Activated CD8-positive, alpha-beta memory T cell treated with anti-CD3 and anti-CD28 coated beads, Interleukin-2, amount 50 U/mL, for 4 hours (primary cell): ENCODE data around the gene GTF3C1.

Experiments used
- DNase-seq: peaks from one replicate; pipeline ENCODE4 v3.0.0-alpha.2; 2020

Gene GTF3C1

GRCh38 chr16:27482397-27483087, 67.2 kb downstream of the GTF3C1 start:
- DNase-seq = no peak

DNA sequence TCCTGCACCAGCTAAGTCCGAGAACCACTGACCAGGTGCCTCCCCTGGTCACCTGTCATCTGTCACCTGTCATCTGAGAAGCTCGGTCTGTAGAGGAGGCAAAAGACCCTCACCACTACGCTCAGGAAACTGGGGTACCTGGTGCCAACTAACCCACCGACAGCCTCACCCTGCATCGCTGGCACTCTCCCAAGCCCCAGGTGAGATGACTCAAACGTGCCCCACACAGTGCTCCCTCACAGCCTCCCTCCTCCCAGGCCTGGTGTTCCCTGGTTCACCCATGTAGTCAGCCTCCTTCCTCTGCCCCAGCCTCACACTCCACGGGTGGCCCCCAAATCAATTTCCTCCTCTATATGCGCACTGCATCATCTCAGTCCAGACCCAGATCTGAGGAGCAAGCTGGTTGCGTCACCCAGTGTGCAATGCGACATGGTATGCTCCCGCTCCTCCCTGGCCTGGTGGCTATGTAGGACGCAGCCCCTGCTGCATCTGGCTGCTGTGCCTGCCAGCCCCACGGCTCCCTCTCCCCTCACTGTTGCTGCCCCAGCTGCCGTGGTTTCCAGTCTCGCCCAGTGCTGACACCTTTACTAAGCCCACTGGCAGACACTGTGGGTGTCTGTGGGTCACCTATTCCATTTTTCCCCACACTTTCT, 68.3 kb downstream of the GTF3C1 start:
- DNase-seq = no peak

GRCh38 chr16:27480761-27481160, 69.0 kb downstream of the GTF3C1 start:
- DNase-seq = no peak

- DNase-seq = no peak
Observed at GRCh38 chr16:27476240-27476639, 73.5 kb downstream of the GTF3C1 start.

GRCh38 chr16:27475561-27475960, 74.2 kb downstream of the GTF3C1 start:
- DNase-seq = no peak

- no peak for DNase-seq
Observed at GRCh38 chr16:27474921-27475320, 74.8 kb downstream of the GTF3C1 start.

GRCh38 chr16:27474041-27474440, 75.7 kb downstream of the GTF3C1 start:
- DNase-seq = no peak

GRCh38 chr16:27473101-27473900, 76.4 kb downstream of the GTF3C1 start:
- no peak for DNase-seq

GRCh38 chr16:27472091-27473020, 77.4 kb downstream of the GTF3C1 start:
- DNase-seq = no peak

DNA sequence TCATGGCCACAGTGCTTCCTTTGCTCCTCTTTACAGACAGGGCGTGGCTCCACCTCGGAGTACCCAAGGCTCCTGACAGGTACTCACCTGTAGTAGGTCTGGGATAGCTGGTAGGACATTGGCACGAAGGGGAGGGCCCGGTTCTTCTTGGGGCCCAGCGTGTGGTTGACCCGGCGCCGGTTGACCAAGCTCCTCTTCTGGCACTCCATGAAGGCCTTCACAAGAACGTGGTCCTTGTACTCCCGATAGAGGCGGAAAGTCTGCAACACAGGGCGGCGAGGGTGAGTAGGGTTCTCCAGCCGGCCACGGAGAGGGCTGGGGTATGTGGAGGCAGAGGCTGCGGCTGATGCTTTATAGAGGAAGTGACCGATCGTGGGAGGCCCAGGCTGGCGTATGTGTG, 78.1 kb downstream of the GTF3C1 start:
- DNase-seq = no peak

- no peak for DNase-seq
Observed at GRCh38 chr16:27470567-27471431, 78.9 kb downstream of the GTF3C1 start.

DNA sequence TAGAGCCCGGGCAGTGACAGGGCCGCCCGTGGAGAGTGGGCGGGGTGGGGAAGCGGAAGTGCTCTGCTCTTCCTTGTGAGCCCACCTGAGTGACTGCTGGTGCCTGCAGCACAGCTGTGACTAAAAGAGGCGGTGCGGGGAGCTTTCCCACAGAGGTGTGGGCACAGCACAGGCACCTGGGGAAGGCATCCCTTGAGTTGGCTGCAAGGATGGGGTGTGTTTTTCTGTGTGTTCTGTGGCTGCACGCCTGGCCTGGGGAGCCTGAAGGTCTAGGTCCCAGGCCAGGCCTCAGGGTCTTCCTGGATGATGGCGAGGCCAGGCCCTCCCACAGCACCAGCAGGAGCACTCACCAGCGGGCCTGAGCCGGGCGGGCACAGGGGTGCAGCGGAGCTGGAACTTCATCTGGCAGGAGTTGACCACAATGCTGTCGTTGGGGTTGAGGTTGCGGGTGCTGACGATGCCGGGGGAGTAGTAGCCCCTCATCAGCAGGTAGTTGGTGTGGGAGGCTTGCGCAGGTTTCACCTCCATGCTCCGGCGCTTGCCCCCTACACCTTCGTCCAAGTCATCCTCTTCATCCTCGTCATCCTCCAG, 80.7 kb downstream of the GTF3C1 start:
- DNase-seq = no peak

- DNase-seq = peak; percentile 13
Observed at GRCh38 chr16:27465483-27465879, 84.2 kb downstream of the GTF3C1 start.

GRCh38 chr16:27464626-27465482, 84.9 kb downstream of the GTF3C1 start:
- peak; percentile 47 for DNase-seq

DNA sequence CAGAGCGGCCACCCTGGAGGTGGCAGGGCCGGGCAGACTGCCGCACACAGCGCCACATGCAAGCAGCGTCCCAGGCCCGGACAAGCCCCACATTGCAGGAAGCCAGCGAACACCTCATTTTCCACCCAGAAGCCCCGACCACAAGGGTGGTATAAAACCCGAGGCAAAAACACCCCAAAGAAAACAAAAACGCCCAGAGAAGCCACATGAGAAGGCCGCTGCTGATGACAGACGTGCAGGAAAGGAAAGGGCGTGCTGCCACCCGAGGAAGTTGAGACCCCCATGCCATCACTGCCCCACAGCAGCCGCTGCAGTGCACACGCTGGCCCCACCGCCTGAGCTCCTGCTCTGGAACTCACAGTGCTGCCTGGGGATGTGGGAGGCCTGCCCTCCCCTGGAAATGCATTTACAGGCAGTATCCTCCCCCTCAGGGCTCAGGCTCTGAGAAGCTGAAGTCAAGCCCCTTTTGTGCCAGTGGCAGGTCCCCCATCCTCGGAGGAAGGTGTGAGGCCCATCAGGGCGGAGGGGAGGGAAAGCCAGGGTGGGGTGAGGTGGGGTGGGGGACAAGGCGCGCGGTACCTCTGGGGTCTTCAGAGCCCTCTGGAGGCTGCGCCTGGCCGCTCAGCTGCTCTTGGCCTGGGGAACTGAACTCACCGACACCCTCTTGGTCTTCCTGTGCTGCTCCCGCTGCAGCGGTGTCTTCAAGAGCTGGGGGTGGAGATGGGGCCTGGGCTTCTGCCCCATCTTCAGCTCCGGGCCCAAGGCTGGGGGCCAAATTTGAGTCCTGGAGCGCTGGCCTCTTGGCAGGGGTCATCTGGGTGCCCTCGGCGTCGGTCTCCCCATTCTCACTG, 85.7 kb downstream of the GTF3C1 start:
- DNase-seq = peak; percentile 72

DNA sequence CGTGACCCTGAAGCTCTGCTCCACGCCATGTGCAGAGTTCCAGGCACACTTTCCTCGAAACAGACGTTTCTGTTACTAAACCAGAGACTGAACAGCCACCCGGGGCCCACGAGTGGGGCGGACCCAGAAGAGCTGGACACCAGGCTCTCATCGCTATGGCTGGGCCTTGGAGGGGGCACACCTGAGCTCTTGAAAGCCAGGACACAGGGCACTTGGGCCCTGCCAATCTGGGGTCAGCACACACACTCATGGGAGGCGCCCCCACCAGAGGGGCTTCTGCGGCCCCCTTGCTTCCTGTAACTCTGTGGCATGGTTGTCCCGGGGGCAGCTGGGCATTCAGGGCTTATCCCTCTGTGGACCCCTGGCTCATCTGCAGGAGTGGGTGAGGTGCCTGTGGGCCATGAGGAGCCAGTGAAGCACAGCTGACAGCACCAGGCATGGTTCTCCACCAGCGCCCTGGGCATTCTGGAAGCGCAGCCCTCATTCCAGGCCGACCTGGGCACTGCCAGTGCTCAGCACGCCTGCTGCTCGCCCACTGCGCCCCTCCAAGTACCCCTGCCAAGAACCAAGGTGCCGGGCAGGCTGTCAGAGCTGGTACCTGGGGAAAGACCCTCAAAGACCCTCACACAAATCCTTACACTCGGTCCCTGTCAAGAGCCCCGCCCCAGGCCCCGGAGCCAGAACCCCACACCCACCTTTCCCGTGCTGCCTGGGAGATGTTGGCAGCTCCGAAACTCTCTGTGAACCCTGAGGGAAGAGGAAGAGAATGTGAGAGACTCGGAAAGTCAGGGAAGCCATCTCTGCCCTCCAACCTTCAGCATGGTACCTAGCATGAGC, 86.6 kb downstream of the GTF3C1 start:
- DNase-seq = peak; percentile 17

DNA sequence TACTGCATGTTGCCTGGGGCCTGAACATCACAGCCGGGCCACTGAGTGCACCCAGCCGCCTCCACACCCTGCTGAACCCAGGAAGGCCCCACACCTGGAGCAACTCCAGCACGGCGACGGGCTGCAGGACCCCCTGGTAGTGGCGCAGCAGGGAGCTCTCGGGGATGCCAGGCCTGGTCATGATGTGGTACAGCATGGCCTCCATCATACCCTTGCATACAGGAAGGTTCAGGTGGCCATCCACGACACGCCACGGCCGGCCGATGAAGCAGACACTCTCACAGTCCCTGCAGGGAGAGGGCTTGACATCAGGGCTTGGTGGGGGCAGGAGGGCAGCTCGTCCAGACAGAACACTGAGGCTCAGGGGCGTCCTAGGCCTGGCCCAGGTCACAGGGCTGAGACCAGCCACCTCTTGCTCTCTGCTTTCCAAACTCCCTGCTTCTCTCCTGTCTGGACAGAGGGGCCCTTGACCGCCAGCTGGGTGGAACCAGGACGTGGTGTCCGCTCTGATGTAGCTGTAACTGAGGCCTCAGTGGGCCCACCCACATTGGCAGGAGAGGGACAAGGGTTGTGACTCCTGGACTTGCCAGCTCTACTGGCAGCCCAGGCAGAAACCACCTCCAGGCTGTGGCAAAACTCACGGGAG, 87.4 kb downstream of the GTF3C1 start:
- DNase-seq = no peak
